ENCODE measurements around the gene DYSF.

GRCh38 chr2:71550801-71551630 is 97.7 kb downstream of the DYSF start:
- TF ChIP-seq CTCF (IDR thresholded peaks at IDR 0.05): no peak
- no peak for TF ChIP-seq POLR2AphosphoS5 (IDR thresholded peaks at IDR 0.05)

Measured in transverse colon (tissue), 4 donors.